ENCODE results near the gene SMYD3. TPM values are rescaled to one million over a fixed set of nuclear protein-coding genes. Genes with fewer than 3 reads are reported as not detected.

Gene SMYD3
- total RNA-seq, 4 donors from 2014 or later = 12.0 to 15.0 (median 13.2) TPM

GRCh38 chr1:246179401-246179800 is 327.7 kb downstream of the SMYD3 start:
- H3K9me3 ChIP-seq = no peaks in the 10 kb centered on the region
- no peak for DNase-seq (ENCODE audit: extremely low spot score)
- H3K36me3 ChIP-seq = no peaks in the 10 kb centered on the region
- 71% methylated on average over 1 of the region's 1 CpG for WGBS
- no peak overlapping the region for H3K27ac ChIP-seq (replicated peaks in 1 of 4)
- H3K27me3 ChIP-seq = no peaks in the 10 kb centered on the region
- H3K4me1 ChIP-seq = peaks cover 5 to 9% (median 7%) of the 10 kb centered on the region in 4 donors
- intact Hi-C loops (cut with DNase I) = no loop called here
- TF ChIP-seq POLR2A (IDR thresholded peaks at IDR 0.05; ENCODE audit: low read depth) (no peak), POLR2AphosphoS5 (IDR thresholded peaks at IDR 0.05) (no peak), EP300 (IDR thresholded peaks at IDR 0.05) (no peak), CTCF (IDR thresholded peaks at IDR 0.05) (no peak)
- no peak overlapping the region for H3K4me3 ChIP-seq

- Histone ChIP-seq H3K36me3 (no peaks in the 10 kb centered on the region), H3K27ac (replicated peaks in 1 of 4) (no peak overlapping the region), H3K4me1 (peaks cover 5 to 9% (median 7%) of the 10 kb centered on the region in 4 donors), H3K9me3 (no peaks in the 10 kb centered on the region), H3K4me3 (no peak overlapping the region), H3K27me3 (no peaks in the 10 kb centered on the region)
- intact Hi-C loops (cut with DNase I) = no loop called here
- TF ChIP-seq EP300 (IDR thresholded peaks at IDR 0.05) (no peak), POLR2AphosphoS5 (IDR thresholded peaks at IDR 0.05) (no peak)
- 86% methylated on average over 6 of the region's 6 CpGs for WGBS
- DNase-seq (ENCODE audit: extremely low spot score) = no peak
Observed at GRCh38 chr1:246178717-246179311, 328.3 kb downstream of the SMYD3 start.

- WGBS = 81% methylated on average over 11 of the region's 11 CpGs
- DNase-seq (ENCODE audit: extremely low spot score) = no peak
- H3K4me1 ChIP-seq = peaks cover 5 to 9% (median 7%) of the 10 kb centered on the region in 4 donors
- TF ChIP-seq CTCF (IDR thresholded peaks at IDR 0.05) (no peak), POLR2AphosphoS5 (IDR thresholded peaks at IDR 0.05) (no peak), POLR2A (IDR thresholded peaks at IDR 0.05; ENCODE audit: low read depth) (no peak), EP300 (IDR thresholded peaks at IDR 0.05) (no peak)
- H3K9me3 ChIP-seq = no peaks in the 10 kb centered on the region
- no peak overlapping the region for H3K27ac ChIP-seq (replicated peaks in 1 of 4)
- H3K27me3 ChIP-seq = no peaks in the 10 kb centered on the region
- intact Hi-C loops (cut with DNase I) = no loop called here
- no peak overlapping the region for H3K4me3 ChIP-seq
- H3K36me3 ChIP-seq = no peaks in the 10 kb centered on the region
Observed at GRCh38 chr1:246176126-246177024, 330.7 kb downstream of the SMYD3 start.

- TF ChIP-seq EP300 (IDR thresholded peaks at IDR 0.05) (no peak), CTCF (IDR thresholded peaks at IDR 0.05) (no peak), POLR2AphosphoS5 (IDR thresholded peaks at IDR 0.05) (no peak), POLR2A (IDR thresholded peaks at IDR 0.05; ENCODE audit: low read depth) (no peak)
- DNase-seq (ENCODE audit: extremely low spot score) = no peak
- H3K4me3 ChIP-seq = no peak overlapping the region
- no peaks in the 10 kb centered on the region for H3K4me1 ChIP-seq
- no peaks in the 10 kb centered on the region for H3K9me3 ChIP-seq
- H3K36me3 ChIP-seq = no peaks in the 10 kb centered on the region
- intact Hi-C loops (cut with DNase I) = no loop called here
- 93% methylated on average over 8 of the region's 8 CpGs for WGBS
- H3K27me3 ChIP-seq = no peaks in the 10 kb centered on the region
- no peak overlapping the region for H3K27ac ChIP-seq (replicated peaks in 1 of 4)
Observed at GRCh38 chr1:246170574-246171261, 336.4 kb downstream of the SMYD3 start.

- Histone ChIP-seq H3K36me3 (no peaks in the 10 kb centered on the region), H3K9me3 (no peaks in the 10 kb centered on the region), H3K27me3 (no peaks in the 10 kb centered on the region), H3K27ac (replicated peaks in 1 of 4) (no peak overlapping the region), H3K4me3 (no peak overlapping the region), H3K4me1 (no peaks in the 10 kb centered on the region)
- no peak for DNase-seq (ENCODE audit: extremely low spot score)
- intact Hi-C loops (cut with DNase I) = no loop called here
- 95% methylated on average over 8 of the region's 8 CpGs for WGBS
- no peak for TF ChIP-seq CTCF (IDR thresholded peaks at IDR 0.05)
Observed at GRCh38 chr1:246169486-246169885, 337.6 kb downstream of the SMYD3 start.
